ENCODE results near the gene CLCN7. TPM values are rescaled to one million over a fixed set of nuclear protein-coding genes. Genes with fewer than 3 reads are reported as not detected.

CLCN7 gene
- total RNA-seq, 4 donors from 2014 or later: 24.8 to 45.8 (median 38.4) TPM

GRCh38 chr16:1508494-1509187 lies 33.8 kb upstream of the CLCN7 start:
- TF ChIP-seq POLR2A (IDR thresholded peaks at IDR 0.05) (no peak), CTCF (IDR thresholded peaks at IDR 0.05 in 4 of 5, conservative IDR thresholded peaks at IDR 0.05 in 1 of 5) (no peak)
- no peaks in the 10 kb centered on the region for H3K27me3 ChIP-seq
- H3K27ac ChIP-seq: peak overlapping the region; percentile 77 to 90 (median 84)
- H3K4me1 ChIP-seq: peaks cover 15 to 19% of the 10 kb centered on the region in 2 donors
- ATAC-seq: no peak
- H3K9me3 ChIP-seq: no peaks in the 10 kb centered on the region
- H3K36me3 ChIP-seq: peaks cover 0 to 22% of the 10 kb centered on the region in 2 donors
- in situ Hi-C loops (cut with MboI; ENCODE audit: low sequenced_read_pairs in 4 of 4) (no loop called here), intact Hi-C loops (cut with DNase I; ENCODE audit: low total_unique reads) (no loop called here)
- DNase-seq: no peak
- no peak overlapping the region for H3K4me3 ChIP-seq

- peaks cover 0 to 42% of the 10 kb centered on the region in 2 donors for H3K36me3 ChIP-seq
- TF ChIP-seq POLR2A (IDR thresholded peaks at IDR 0.05) (no peak), CTCF (IDR thresholded peaks at IDR 0.05 in 4 of 5, conservative IDR thresholded peaks at IDR 0.05 in 1 of 5) (no peak)
- no peak overlapping the region for H3K27ac ChIP-seq
- H3K27me3 ChIP-seq: no peaks in the 10 kb centered on the region
- DNase-seq (no peak), ATAC-seq (no peak)
- intact Hi-C loops (cut with DNase I; ENCODE audit: low total_unique reads): no loop called here
- H3K4me1 ChIP-seq: peaks cover 15 to 19% of the 10 kb centered on the region in 2 donors
- H3K9me3 ChIP-seq: no peaks in the 10 kb centered on the region
- in situ Hi-C loops (cut with MboI; ENCODE audit: low sequenced_read_pairs in 4 of 4): no loop called here
- H3K4me3 ChIP-seq: no peak overlapping the region
Measured at GRCh38 chr16:1506494-1507213, 31.8 kb upstream of the CLCN7 start.

GRCh38 chr16:1505912-1506311 lies 31.1 kb upstream of the CLCN7 start:
- H3K36me3 ChIP-seq: peaks cover 0 to 49% of the 10 kb centered on the region in 2 donors
- TF ChIP-seq CTCF (IDR thresholded peaks at IDR 0.05 in 4 of 5, conservative IDR thresholded peaks at IDR 0.05 in 1 of 5): no peak
- intact Hi-C loops (cut with DNase I; ENCODE audit: low total_unique reads): no loop called here
- ATAC-seq (no peak), DNase-seq (no peak)
- in situ Hi-C loops (cut with MboI; ENCODE audit: low sequenced_read_pairs in 4 of 4): no loop called here
- H3K4me1 ChIP-seq: peaks cover 15 to 19% of the 10 kb centered on the region in 2 donors
- no peaks in the 10 kb centered on the region for H3K9me3 ChIP-seq
- no peak overlapping the region for H3K4me3 ChIP-seq
- H3K27ac ChIP-seq: no peak overlapping the region
- no peaks in the 10 kb centered on the region for H3K27me3 ChIP-seq

GRCh38 chr16:1505073-1505844 lies 30.4 kb upstream of the CLCN7 start:
- Histone ChIP-seq H3K4me1 (peaks cover 12 to 13% of the 10 kb centered on the region in 2 donors), H3K36me3 (peaks cover 0 to 56% of the 10 kb centered on the region in 2 donors), H3K27me3 (no peaks in the 10 kb centered on the region), H3K9me3 (no peaks in the 10 kb centered on the region), H3K27ac (no peak overlapping the region), H3K4me3 (no peak overlapping the region)
- ATAC-seq: no peak
- DNase-seq: no peak
- in situ Hi-C loops (cut with MboI; ENCODE audit: low sequenced_read_pairs in 4 of 4) (no loop called here), intact Hi-C loops (cut with DNase I; ENCODE audit: low total_unique reads) (no loop called here)
- TF ChIP-seq CTCF (IDR thresholded peaks at IDR 0.05 in 4 of 5, conservative IDR thresholded peaks at IDR 0.05 in 1 of 5) (no peak), POLR2A (IDR thresholded peaks at IDR 0.05) (no peak)
